Smooth muscle cell (in vitro differentiated cells): ENCODE data around the gene PKD1. TPM values are rescaled to one million over a fixed set of nuclear protein-coding genes. Genes with fewer than 3 reads are reported as not detected.
"Not testable (repeated sequence)": the region's sequence is repeated elsewhere in the genome, so short reads cannot be mapped to it uniquely, and the experiment has no call there.

Experiments
- DNase-seq: peaks from one replicate; lab custom pipeline; 2025; ENCODE audit not compliant: unreplicated experiment; lab: John Stamatoyannopoulos, UW
- H2AFZ ChIP-seq: fragments of 200-600 bp; sonication (generic); 2 replicates; pipeline ENCODE4 v1.6.0; 2016; ENCODE audit warnings: antibody characterized with exemption, low read depth, mild to moderate bottlenecking
- H3F3A ChIP-seq: fragments of 200-600 bp; sonication (generic); 2 replicates; pipeline ENCODE4 v1.6.0; 2017; ENCODE audit warnings: antibody characterized with exemption, low read depth
- H3K27ac ChIP-seq: fragments of 200-600 bp; sonication (generic); 2 replicates; pipeline ENCODE4 v1.5.1; 2016; ENCODE audit warnings: low read depth, mild to moderate bottlenecking
- H3K27me3 ChIP-seq: fragments of 200-600 bp; sonication (generic); 2 replicates; pipeline ENCODE4 v1.6.1; 2016; ENCODE audit warnings: low read depth, mild to moderate bottlenecking
- H3K36me3 ChIP-seq: fragments of 200-600 bp; sonication (generic); 2 replicates; pipeline ENCODE4 v1.5.1; 2016; ENCODE audit warnings: low read depth
- H3K4me1 ChIP-seq: fragments of 200-600 bp; sonication (generic); 2 replicates; pipeline ENCODE4 v1.5.1; 2016; ENCODE audit warnings: low read depth
- H3K4me2 ChIP-seq: fragments of 200-600 bp; sonication (generic); 2 replicates; pipeline ENCODE4 v1.6.0; 2016; ENCODE audit warnings: mild to moderate bottlenecking
- H3K4me3 ChIP-seq: fragments of 200-600 bp; sonication (generic); 2 replicates; pipeline ENCODE4 v1.5.1; 2016; ENCODE audit warnings: mild to moderate bottlenecking
- H3K79me2 ChIP-seq: fragments of 200-600 bp; sonication (generic); 2 replicates; pipeline ENCODE4 v1.6.0; 2016; ENCODE audit warnings: low read depth, mild to moderate bottlenecking
- H3K9ac ChIP-seq: fragments of 200-600 bp; sonication (generic); 2 replicates; pipeline ENCODE4 v1.6.0; 2016; ENCODE audit warnings: low read depth
- H3K9me3 ChIP-seq: fragments of 200-600 bp; sonication (generic); replicated peaks from 2 replicates; pipeline ENCODE4 v1.5.1; 2016; ENCODE audit warnings: low read depth
- H4K20me1 ChIP-seq: fragments of 200-600 bp; sonication (generic); 2 replicates; pipeline ENCODE4 v1.6.0; 2016; ENCODE audit warnings: low read depth
- WGBS: methylation state at CpG from one replicate; pipeline ENCODE4 v1.1.7; 2016; ENCODE audit warnings: low lambda C conversion rate; 5-methylcytosine and 5-hydroxymethylcytosine counted together
- polyA plus RNA-seq: library from polyadenylated mRNA; unstranded; fragments of >200 nt; fragmentation: Nextera tagmentation; extraction: Ambion mirVana; gene quantifications from 2 replicates; pipeline ENCODE4 v1.2.1, GENCODE V29; 2016
- total RNA-seq: library from RNA; depleted of rRNA; stranded (reverse); fragments of >200 nt; gene quantifications from 2 replicates; pipeline ENCODE4 v1.2.3, GENCODE V29; 2014

PKD1 gene
- total and polyA plus RNA-seq, 2 experiments from 2014 or later: 47.9 to 70.1 TPM

- WGBS: over 99% methylated on average over 38 of the region's 43 CpGs
- H3K4me2 ChIP-seq, H3K9me3 ChIP-seq, H3K4me3 ChIP-seq, H3K36me3 ChIP-seq, H3K9ac ChIP-seq, H3K27me3 ChIP-seq, H3K27ac ChIP-seq, H3K4me1 ChIP-seq, H3K79me2 ChIP-seq, DNase-seq, H2AFZ ChIP-seq, H4K20me1 ChIP-seq, H3F3A ChIP-seq: not testable (repeated sequence)
Observed at GRCh38 chr16:2110332-2111008, 25.2 kb downstream of the PKD1 start.

GRCh38 chr16:2109872-2110271, 25.8 kb downstream of the PKD1 start:
- not testable (repeated sequence) for H3K4me2 ChIP-seq, H3K27me3 ChIP-seq, H3F3A ChIP-seq, H3K79me2 ChIP-seq, H4K20me1 ChIP-seq, H2AFZ ChIP-seq, H3K4me1 ChIP-seq, H3K27ac ChIP-seq, H3K9ac ChIP-seq, H3K9me3 ChIP-seq, DNase-seq, H3K4me3 ChIP-seq, H3K36me3 ChIP-seq
- WGBS: 97% methylated on average over 21 of the region's 23 CpGs

GRCh38 chr16:2109271-2109580, 26.5 kb downstream of the PKD1 start:
- H3K4me1 ChIP-seq, H3K9me3 ChIP-seq, H3K27ac ChIP-seq, H3F3A ChIP-seq, H4K20me1 ChIP-seq, H3K79me2 ChIP-seq, H3K4me3 ChIP-seq, H3K4me2 ChIP-seq, H3K9ac ChIP-seq, H3K36me3 ChIP-seq, DNase-seq, H3K27me3 ChIP-seq, H2AFZ ChIP-seq: not testable (repeated sequence)
- WGBS: 96% methylated on average over 20 of the region's 25 CpGs

- 99% methylated on average over 68 of the region's 73 CpGs for WGBS
- H3K27me3 ChIP-seq, H3F3A ChIP-seq, H4K20me1 ChIP-seq, H3K27ac ChIP-seq, DNase-seq, H3K79me2 ChIP-seq, H3K4me2 ChIP-seq, H3K36me3 ChIP-seq, H3K9ac ChIP-seq, H2AFZ ChIP-seq, H3K9me3 ChIP-seq, H3K4me1 ChIP-seq, H3K4me3 ChIP-seq: not testable (repeated sequence)
Observed at GRCh38 chr16:2108446-2109270, 27.0 kb downstream of the PKD1 start.

GRCh38 chr16:2107791-2108125, 27.9 kb downstream of the PKD1 start:
- not testable (repeated sequence) for H3F3A ChIP-seq, H3K4me3 ChIP-seq, H3K4me2 ChIP-seq, H3K36me3 ChIP-seq, DNase-seq, H3K27me3 ChIP-seq, H3K79me2 ChIP-seq, H3K4me1 ChIP-seq, H3K9me3 ChIP-seq, H4K20me1 ChIP-seq, H2AFZ ChIP-seq
- H3K9ac ChIP-seq: peak overlapping the region; percentile 83
- WGBS: 96% methylated on average over 23 of the region's 23 CpGs
- H3K27ac ChIP-seq: peak overlapping the region; percentile 93

GRCh38 chr16:2107121-2107790, 28.4 kb downstream of the PKD1 start:
- Histone ChIP-seq H3K4me2 (peak overlapping the region; percentile 53), H3K27ac (peak overlapping the region; percentile 93), H3K9ac (peak overlapping the region; percentile 83)
- not testable (repeated sequence) for H3K79me2 ChIP-seq, H3K36me3 ChIP-seq, H3F3A ChIP-seq, H3K4me1 ChIP-seq, DNase-seq, H3K9me3 ChIP-seq, H4K20me1 ChIP-seq, H3K27me3 ChIP-seq, H2AFZ ChIP-seq, H3K4me3 ChIP-seq
- WGBS: 79% methylated on average over 13 of the region's 17 CpGs

- H3F3A ChIP-seq, H3K4me1 ChIP-seq, H3K9me3 ChIP-seq, DNase-seq, H4K20me1 ChIP-seq, H2AFZ ChIP-seq, H3K36me3 ChIP-seq, H3K79me2 ChIP-seq, H3K4me3 ChIP-seq, H3K27ac ChIP-seq, H3K4me2 ChIP-seq, H3K27me3 ChIP-seq, H3K9ac ChIP-seq: not testable (repeated sequence)
- 99% methylated on average over 22 of the region's 38 CpGs for WGBS
Observed at GRCh38 chr16:2106211-2106610, 29.5 kb downstream of the PKD1 start.

- H3K36me3 ChIP-seq, H3F3A ChIP-seq, H3K9ac ChIP-seq, H3K4me3 ChIP-seq, H2AFZ ChIP-seq, H4K20me1 ChIP-seq, H3K27me3 ChIP-seq, H3K4me1 ChIP-seq, H3K79me2 ChIP-seq, DNase-seq, H3K9me3 ChIP-seq, H3K4me2 ChIP-seq, H3K27ac ChIP-seq: not testable (repeated sequence)
- WGBS: 92% methylated on average over 19 of the region's 22 CpGs
Observed at GRCh38 chr16:2105769-2106168, 29.9 kb downstream of the PKD1 start.
